Bronchial epithelial cell (primary cell): ENCODE measurements around the gene ART5. TPM values are rescaled to one million over a fixed set of nuclear protein-coding genes. Genes with fewer than 3 reads are reported as not detected.
A peak's percentile ranks its signal among the peaks of the same experiment; 100 is the strongest.
"Not testable (repeated sequence)": the region's sequence is repeated elsewhere in the genome, so short reads cannot be mapped to it uniquely, and the experiment has no call there.

Experiments used
- DNase-seq: peaks from one replicate; pipeline ENCODE4 v3.0.0-alpha.2; 2010; ENCODE audit warnings: low read depth
- FAIRE-seq: peaks from 2 replicates; lab custom pipeline; 2011; peaks lifted over from hg19 to GRCh38; lab: Jason Lieb, UNC
- H3K27me3 ChIP-seq: 2 replicates; pipeline ENCODE4 v1.5.1; 2011; ENCODE audit warnings: low read length; ENCODE audit not compliant: control insufficient read depth, insufficient read depth
- H3K36me3 ChIP-seq: 2 replicates; pipeline ENCODE4 v1.5.1; 2011; ENCODE audit warnings: low read length; ENCODE audit not compliant: control insufficient read depth, insufficient read depth
- H3K4me3 ChIP-seq: 2 replicates; pipeline ENCODE4 v1.5.1; 2011; ENCODE audit warnings: mild to moderate bottlenecking, low read depth, low read length, control low read depth
- CTCF ChIP-seq: IDR thresholded peaks from 2 replicates; pipeline ENCODE4 v1.5.1; 2011; ENCODE audit warnings: mild to moderate bottlenecking, moderate library complexity, low read length, control low read depth, inconsistent platforms; ENCODE audit not compliant: insufficient read depth, severe bottlenecking
- total RNA-seq: library from RNA; depleted of rRNA; stranded (reverse); fragments of >200 nt; gene quantifications from 2 replicates; pipeline ENCODE4 v1.2.1, GENCODE V29; 2014

Gene ART5
- total RNA-seq, 1 donor from 2014 or later: not detected

GRCh38 chr11:3655547-3655946 lies 13.8 kb upstream of the ART5 start:
- Histone ChIP-seq H3K36me3 (no peaks in the 10 kb centered on the region), H3K4me3 (no peak overlapping the region), H3K27me3 (no peaks in the 10 kb centered on the region)
- no peak for FAIRE-seq
- TF ChIP-seq CTCF: no peak
- DNase-seq: no peak

GRCh38 chr11:3652514-3652913 lies 10.7 kb upstream of the ART5 start:
- not testable (repeated sequence) for H3K27me3 ChIP-seq, H3K36me3 ChIP-seq, H3K4me3 ChIP-seq, FAIRE-seq, DNase-seq

GRCh38 chr11:3649374-3649773 lies 7.6 kb upstream of the ART5 start:
- H3K27me3 ChIP-seq, FAIRE-seq, H3K36me3 ChIP-seq, DNase-seq, H3K4me3 ChIP-seq: not testable (repeated sequence)

GRCh38 chr11:3648843-3649242 lies 7.1 kb upstream of the ART5 start:
- not testable (repeated sequence) for FAIRE-seq, H3K27me3 ChIP-seq, H3K4me3 ChIP-seq, DNase-seq, H3K36me3 ChIP-seq

GRCh38 chr11:3645552-3645951 lies 3.8 kb upstream of the ART5 start:
- TF ChIP-seq CTCF: no peak
- FAIRE-seq: peak; percentile 28
- Histone ChIP-seq H3K27me3 (peaks cover 7% of the 10 kb centered on the region), H3K4me3 (no peak overlapping the region), H3K36me3 (no peaks in the 10 kb centered on the region)
- DNase-seq: no peak

- Histone ChIP-seq H3K4me3 (no peak within 1 kb of the TSS), H3K36me3 (no peaks in the 10 kb centered on the region), H3K27me3 (peaks cover 7% of the 10 kb centered on the region)
- FAIRE-seq: no peak
- no peak for TF ChIP-seq CTCF
- no peak for DNase-seq
Observed at GRCh38 chr11:3644817-3645235, 3.0 kb upstream of the ART5 start, which contains the start of gene ART1. ART1 (plus strand) TSS chr11:3645128; CDS start chr11:3659214, 14,086 bp downstream.

GRCh38 chr11:3643102-3643546 lies 1.3 kb upstream of the ART5 start:
- H3K36me3 ChIP-seq, H3K4me3 ChIP-seq, FAIRE-seq, H3K27me3 ChIP-seq, DNase-seq: not testable (repeated sequence)
